Activated CD8-positive, alpha-beta memory T cell treated with anti-CD3 and anti-CD28 coated beads for 4 hours (primary cell): ENCODE data around the gene LCMT1.
"Not testable (repeated sequence)": the region's sequence is repeated elsewhere in the genome, so short reads cannot be mapped to it uniquely, and the experiment has no call there.

ENCODE experiments used
- DNase-seq, 2 donors: peaks; one replicate each; pipeline ENCODE4 v3.0.0-alpha.2; 2020; ENCODE audit warnings: low read depth in 2 of 2

Gene LCMT1

DNA sequence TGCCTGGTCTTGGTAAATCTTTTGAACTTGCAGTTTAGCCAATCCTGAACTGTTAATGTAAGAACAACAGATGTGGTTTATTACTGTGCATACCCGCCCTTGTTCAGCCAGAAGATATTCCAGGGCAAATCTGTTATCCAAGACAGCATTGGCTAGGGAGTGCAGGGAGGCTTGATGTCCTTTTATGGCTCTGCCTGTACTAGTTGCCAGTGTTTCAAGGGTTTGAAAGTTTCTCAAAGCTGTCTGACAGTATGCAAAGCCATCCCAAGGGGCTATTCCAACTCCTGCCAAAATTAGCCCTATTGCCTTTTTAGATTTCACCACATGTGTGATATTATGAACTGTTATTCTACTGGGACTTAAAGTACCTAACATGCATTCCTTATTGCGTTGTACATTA, 30.1 kb downstream of the LCMT1 start:
- no peak for DNase-seq

GRCh38 chr16:25143928-25144327, 32.4 kb downstream of the LCMT1 start:
- no peak for DNase-seq

DNA sequence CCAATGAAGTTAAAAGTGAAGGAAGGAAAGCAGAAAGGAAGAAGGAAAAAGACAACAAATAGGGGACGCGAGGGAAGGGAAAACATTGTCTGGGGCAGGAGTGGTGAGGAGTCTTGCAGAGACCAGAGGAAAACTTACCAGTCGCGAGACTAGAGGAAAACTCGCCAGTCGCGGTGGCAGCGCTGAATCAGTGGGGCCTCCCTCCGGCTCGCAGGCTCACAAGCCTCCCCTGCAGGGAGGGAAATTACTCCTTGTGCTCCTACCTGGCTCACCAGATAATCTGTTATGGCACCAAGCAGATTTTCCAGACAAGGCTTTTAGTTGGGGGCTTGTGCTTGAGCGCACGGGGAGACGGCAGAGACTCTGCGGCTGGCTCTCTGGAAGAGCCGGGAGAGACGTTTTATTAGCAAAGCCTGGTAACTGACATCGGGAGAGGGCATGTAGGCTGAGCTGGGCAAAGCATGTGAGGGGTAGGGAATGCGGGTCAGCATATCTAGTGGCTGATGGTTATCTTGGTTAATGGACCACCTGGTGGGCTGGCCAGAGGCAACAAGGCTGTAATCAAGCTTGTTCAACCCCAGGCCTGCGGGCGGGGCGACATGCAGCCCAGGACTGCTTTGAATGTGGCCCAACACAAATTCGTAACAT, 37.1 kb downstream of the LCMT1 start:
- no peak for DNase-seq

GRCh38 chr16:25151996-25152395, 40.5 kb downstream of the LCMT1 start:
- no peak for DNase-seq

GRCh38 chr16:25155553-25156460, 44.3 kb downstream of the LCMT1 start:
- no peak for DNase-seq

- DNase-seq: no peak
These were observed 45.8 kb downstream of the LCMT1 start for GRCh38 chr16:25157271-25157875.

- no peak for DNase-seq
These were observed 46.9 kb downstream of the LCMT1 start for GRCh38 chr16:25158401-25158800.

DNA sequence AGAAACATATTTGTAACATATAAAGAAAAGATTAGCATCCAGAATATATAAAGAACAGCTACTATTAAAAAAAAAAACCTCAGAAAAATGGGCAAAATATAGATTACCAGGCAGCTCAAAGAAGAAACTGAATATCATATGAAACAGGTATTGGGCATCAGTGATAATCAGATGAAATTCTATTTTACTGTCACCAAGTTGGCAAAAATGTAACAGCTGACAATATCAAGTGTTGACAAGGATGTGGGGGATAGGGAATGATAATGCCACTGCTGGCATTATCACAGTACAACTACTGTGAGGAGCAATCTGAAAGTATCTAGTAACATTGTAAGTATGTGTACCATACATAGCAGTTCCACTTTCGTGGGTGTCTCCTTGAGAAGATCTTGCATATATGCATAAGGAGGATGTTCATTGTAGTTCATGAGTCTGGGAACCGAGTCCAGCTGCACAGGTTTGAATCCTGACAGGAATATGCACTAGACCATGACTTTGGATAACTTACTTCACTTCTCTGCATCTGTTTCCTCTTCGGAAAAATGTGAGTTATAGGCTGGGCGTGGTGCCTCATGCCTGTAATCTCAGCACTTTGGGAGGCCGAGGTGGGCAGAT, 50.3 kb downstream of the LCMT1 start:
- DNase-seq: no peak

GRCh38 chr16:25163683-25164082, 52.1 kb downstream of the LCMT1 start:
- no peak for DNase-seq

DNA sequence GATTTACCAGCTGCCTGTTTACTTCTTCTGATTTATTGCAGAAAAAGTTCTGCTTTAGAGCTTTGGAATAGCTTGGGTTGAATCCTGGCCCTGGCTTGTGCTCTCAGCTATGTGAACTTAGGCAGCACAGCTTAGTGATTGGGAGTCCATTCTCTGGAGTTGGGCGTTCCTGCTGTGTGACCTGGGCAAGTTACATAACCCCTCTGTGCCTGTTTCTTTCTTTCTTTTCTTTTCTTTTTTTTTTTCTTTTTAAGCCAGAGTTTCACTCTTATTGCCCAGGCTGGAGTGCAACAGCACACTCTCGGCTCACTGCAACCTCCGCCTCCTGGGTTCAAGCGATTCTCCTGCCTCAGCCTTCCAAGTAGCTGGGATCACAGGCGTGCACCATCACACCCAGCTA, 53.7 kb downstream of the LCMT1 start:
- DNase-seq: no peak

DNA sequence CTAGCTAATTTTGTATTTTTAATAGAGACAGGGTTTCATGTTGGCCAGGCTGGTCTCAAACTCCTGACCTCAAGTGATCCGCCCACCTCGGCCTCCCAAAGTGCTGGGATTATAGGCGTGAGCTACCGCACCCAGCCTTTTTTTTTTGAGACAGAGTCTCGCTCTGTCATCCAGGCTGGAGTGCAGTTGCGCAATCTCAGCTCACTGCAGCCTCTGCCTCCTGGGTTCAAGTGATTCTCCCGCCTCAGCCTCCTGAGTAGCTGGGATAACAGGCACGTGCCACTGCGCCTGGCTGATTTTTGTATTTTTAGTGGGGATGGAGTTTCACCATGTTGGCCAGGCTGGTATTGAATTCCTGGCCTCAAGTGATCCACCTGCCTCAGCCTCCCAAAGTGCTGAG, 56.4 kb downstream of the LCMT1 start:
- not testable (repeated sequence) for DNase-seq

DNA sequence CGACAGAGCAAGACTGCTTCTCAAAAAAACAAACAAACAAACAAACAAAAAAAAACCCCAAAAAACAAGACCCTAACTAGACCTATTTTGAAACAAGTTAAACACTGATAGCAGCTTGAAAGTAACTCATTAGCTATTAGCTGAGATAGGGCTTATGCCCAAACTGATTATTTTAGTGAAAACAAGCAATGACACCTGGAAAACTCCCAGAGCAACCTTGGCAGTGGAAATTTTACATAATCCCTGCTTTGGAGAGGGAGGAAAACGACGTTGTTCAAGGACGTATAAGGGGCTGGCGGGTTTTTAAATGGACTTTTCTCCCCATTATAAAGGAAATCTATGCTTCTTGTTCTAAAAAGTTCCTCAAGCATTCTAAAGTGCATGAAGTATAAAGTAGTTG, 59.8 kb downstream of the LCMT1 start:
- no peak for DNase-seq

- DNase-seq: no peak
These were observed 61.3 kb downstream of the LCMT1 start for GRCh38 chr16:25172831-25173230.

GRCh38 chr16:25174285-25174684, 62.7 kb downstream of the LCMT1 start:
- DNase-seq: no peak

GRCh38 chr16:25176136-25176535, 64.6 kb downstream of the LCMT1 start:
- no peak for DNase-seq

DNA sequence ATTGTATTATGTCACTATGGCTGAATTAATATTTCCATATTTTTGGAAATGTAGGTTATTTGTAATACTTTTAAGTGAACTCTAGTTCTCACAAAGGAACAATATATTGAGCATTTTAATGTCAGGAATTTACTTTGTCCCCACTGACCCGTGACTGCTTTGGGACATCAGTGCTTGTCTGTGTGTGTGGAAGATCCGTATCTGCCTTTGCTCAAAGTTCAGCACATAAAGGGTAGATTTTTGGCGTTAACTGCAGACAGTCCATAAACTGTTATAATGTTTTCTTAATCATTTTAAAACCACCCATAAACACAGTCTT, 65.9 kb downstream of the LCMT1 start:
- no peak for DNase-seq

- DNase-seq: no peak
These were observed 66.5 kb downstream of the LCMT1 start for GRCh38 chr16:25177831-25178688.

DNA sequence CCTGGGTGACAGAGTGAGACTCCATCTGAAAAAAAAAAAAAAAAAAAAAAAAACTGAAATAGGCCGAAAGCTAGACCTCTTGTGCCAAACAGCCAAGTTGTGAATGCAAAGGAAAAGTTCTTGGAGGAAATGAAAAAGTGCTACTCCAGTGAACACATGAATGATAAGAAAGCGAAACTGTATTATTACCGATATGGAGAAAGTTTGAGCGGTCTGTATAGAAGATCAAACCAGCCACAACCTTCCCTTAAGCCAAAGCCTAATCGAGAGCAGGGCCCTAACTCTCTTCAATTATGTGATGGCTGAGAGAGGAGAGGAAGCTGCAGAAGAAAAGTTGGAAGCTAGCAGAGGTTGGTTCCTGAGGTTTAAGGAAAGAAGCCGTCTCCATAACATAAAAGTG, 69.7 kb downstream of the LCMT1 start:
- not testable (repeated sequence) for DNase-seq

GRCh38 chr16:25184771-25185170, 73.2 kb downstream of the LCMT1 start:
- DNase-seq: no peak

GRCh38 chr16:25187491-25187795, 75.9 kb downstream of the LCMT1 start:
- no peak for DNase-seq

- no peak for DNase-seq
These were observed 77.8 kb downstream of the LCMT1 start for GRCh38 chr16:25189305-25189704.

DNA sequence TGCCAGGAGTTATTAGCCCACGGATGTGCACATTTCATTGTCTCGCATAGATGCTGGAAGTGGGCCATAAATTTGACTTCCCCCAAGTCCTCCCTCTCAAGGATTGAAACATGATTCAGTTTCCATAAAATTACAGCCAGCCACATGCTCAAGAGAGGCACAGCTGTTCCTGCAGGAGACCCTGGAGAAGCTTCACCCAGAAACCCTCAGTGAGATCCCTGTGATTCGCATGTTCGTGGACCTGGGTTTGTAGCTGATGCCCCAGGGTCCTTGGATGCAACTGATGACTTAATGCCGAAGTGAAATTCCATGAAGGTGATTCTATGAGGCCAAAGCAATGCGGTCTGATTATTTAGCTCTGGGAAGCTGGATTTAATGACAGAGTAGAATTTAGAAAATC, 80.6 kb downstream of the LCMT1 start:
- DNase-seq: no peak
